ENCODE measurements around the gene CDH20. TPM values are rescaled to one million over a fixed set of nuclear protein-coding genes. Genes with fewer than 3 reads are reported as not detected.

Gene CDH20
- total RNA-seq, 1 donor from 2014 or later = not detected

GRCh38 chr18:61528961-61529360 lies 195.7 kb downstream of the CDH20 start:
- intact Hi-C loops (cut with micrococcal nuclease) = no loop called here

GRCh38 chr18:61530681-61531080 lies 197.5 kb downstream of the CDH20 start:
- intact Hi-C loops (cut with micrococcal nuclease) = no loop called here

DNA sequence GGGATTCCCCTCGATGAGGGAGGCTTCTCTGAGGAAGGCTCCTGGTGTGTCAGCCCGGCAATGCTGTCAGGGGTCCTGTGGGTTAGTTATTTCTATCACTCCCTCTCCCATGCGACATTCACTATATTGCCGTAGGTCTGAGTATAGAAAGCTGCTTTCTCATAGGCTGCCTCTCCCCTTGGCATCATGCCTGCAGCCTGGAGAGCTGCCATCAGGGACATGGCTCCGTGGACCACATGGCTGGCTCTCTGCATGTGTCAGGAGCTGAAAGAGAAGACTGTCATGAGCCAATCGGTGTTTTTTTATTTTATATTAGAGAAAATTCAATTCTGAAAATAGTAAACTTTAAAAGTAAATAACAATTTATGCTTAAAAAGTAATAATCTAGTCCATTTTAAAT lies 198.0 kb downstream of the CDH20 start:
- intact Hi-C loops (cut with micrococcal nuclease) = no loop called here

- intact Hi-C loops (cut with micrococcal nuclease) = no loop called here
Measured at GRCh38 chr18:61531891-61532290, 198.7 kb downstream of the CDH20 start.

DNA sequence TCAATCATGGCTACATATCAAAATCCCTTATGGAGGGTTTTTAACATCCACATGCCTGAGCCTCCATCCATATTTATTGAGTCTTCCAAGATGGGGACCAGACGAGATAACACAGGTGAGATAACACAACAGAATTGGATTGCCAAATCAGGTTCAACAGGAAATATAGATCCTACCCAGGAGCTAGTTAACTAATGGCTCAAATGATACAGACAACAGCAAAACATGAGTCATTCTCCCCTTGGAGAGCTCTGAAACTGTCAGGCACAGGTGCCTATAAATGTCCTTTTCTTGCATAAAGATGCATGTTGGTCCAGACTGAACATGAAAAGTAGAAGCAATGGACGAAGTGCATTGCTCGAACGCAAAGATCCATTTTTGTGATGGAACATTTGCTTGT lies 202.2 kb downstream of the CDH20 start:
- intact Hi-C loops (cut with micrococcal nuclease) = no loop called here

GRCh38 chr18:61541673-61542072 lies 208.4 kb downstream of the CDH20 start:
- intact Hi-C loops (cut with micrococcal nuclease) = no loop called here

GRCh38 chr18:61542596-61542995 lies 209.4 kb downstream of the CDH20 start:
- intact Hi-C loops (cut with micrococcal nuclease) = no loop called here

- intact Hi-C loops (cut with micrococcal nuclease) = no loop called here
Measured at GRCh38 chr18:61543518-61543917, 210.3 kb downstream of the CDH20 start.

DNA sequence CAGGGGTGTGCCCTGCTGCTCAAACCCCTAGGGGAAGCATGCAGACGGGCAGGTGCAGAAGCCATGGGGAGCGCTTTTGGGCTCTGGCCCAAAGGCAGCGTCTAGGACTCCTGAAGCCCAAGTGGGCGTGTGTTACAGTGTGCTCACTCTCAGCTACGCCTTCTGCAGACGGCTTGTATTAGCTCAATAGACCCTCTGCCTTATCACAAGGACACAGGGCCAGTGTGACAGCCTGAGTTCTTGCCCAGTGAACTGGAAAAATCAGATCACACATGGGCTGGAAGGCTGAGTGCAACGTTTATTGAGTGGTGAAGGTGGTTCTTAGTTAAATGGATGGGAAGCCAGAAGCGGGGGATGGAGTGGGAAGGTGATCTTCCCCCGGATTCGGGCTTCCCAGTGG lies 210.9 kb downstream of the CDH20 start:
- intact Hi-C loops (cut with micrococcal nuclease) = no loop called here

- intact Hi-C loops (cut with micrococcal nuclease) = no loop called here
Measured at GRCh38 chr18:61545281-61546245, 212.3 kb downstream of the CDH20 start.

GRCh38 chr18:61546590-61546989 lies 213.4 kb downstream of the CDH20 start:
- intact Hi-C loops (cut with micrococcal nuclease) = no loop called here

- intact Hi-C loops (cut with micrococcal nuclease) = no loop called here
Measured at GRCh38 chr18:61549416-61549815, 216.2 kb downstream of the CDH20 start.

GRCh38 chr18:61549889-61550288 lies 216.7 kb downstream of the CDH20 start:
- intact Hi-C loops (cut with micrococcal nuclease) = no loop called here

- intact Hi-C loops (cut with micrococcal nuclease) = loop anchor here (1.0 kb wide), 1 partner anchor 580 kb away; no protein-coding TSS in a partner anchor
Measured at GRCh38 chr18:61551586-61551985, 218.4 kb downstream of the CDH20 start.

GRCh38 chr18:61553045-61553659 lies 219.9 kb downstream of the CDH20 start:
- intact Hi-C loops (cut with micrococcal nuclease) = no loop called here

GRCh38 chr18:61554117-61554776 lies 221.0 kb downstream of the CDH20 start:
- intact Hi-C loops (cut with micrococcal nuclease) = no loop called here

DNA sequence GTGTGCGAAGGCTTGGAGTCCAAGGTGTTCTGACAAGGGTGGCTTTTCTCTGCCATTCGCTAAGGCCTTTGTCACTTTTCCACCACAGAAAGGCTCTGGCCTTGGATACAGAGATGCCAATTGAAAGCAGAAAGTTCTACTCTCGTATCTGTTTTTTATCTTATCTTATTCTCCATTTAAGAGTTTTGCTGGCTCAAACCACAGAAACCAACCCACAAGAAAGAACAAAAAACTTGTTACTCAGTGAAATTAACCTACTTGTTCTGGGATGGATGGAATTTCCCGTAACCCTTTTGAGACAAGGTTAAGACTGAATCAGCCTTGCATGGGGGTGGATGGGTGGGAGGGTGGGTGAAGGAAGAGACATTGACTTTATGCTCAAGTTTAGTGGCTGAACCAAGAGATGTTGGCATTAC lies 221.7 kb downstream of the CDH20 start:
- intact Hi-C loops (cut with micrococcal nuclease) = no loop called here

DNA sequence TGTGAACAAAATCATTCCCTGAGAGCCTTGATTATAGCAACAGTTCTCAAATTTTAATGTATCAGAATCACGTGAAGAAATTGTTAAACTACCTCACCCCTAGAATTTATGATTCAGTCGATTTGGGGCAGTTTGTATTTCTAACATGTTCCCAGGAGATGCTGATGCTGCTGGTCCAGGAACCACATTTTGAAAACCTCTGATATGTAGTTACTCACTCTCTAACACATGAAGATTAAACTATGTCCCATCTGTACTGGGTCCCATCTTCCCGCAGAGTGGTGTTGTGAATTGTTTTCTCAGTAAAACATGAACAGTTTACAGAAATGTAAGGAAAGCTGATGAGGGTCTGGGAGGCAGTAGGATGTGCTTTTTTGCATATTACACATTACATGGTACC lies 223.1 kb downstream of the CDH20 start:
- intact Hi-C loops (cut with micrococcal nuclease) = no loop called here

- intact Hi-C loops (cut with micrococcal nuclease) = no loop called here
Measured at GRCh38 chr18:61556862-61557261, 223.6 kb downstream of the CDH20 start.

DNA sequence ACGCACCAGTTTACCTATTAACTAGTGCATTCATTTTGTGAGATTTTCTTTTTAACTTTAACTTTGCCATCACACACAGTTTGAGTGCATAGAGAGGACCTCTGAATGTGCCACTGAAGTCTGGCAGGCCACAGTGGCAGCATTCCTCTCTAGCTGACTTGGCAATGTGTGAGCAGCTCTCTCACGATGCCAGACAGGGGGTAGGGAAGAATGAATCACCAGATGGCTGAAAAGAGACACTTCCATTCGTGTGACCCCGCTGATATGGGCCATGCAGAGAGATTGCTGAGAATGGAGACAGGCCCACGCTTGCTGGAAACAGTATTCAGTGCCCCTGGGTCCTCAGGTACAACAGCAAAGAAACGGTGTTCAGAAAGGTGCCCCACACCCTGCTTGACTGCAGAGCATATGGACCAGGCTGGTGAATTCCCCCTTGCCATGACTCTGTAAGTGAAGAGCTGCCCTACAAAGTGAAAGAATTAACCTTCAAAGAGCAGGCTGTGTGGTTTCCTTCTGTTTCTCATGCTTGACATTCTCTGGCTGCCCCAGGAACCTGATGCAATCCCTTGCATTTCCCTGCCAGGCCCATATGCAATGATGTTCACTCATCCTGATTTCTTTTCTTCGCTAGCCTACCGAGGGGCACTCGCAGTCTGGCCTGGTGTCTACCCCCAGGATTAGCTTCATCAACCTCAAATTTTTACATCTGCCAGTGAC lies 236.1 kb downstream of the CDH20 start:
- intact Hi-C loops (cut with micrococcal nuclease) = no loop called here

DNA sequence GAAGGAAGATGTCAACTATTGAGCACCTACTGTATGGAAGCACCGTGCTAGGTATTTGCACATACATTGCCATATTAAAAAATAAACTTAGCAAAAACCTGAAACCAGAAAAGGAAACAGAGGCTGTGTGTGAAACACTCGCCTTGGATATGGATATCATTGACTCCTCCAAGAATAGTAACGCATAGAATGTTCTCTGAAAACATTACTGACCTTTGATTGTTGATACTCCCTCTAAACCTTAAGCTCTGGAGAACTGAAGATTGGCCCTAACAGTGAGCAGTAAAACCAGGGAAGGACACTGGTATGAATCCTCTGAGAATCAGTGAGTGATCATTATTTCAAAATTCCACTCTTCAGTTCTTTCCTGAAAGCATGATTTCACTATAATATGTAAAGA lies 236.8 kb downstream of the CDH20 start:
- intact Hi-C loops (cut with micrococcal nuclease) = no loop called here
